ENCODE measurements around the gene CLK2.

DNA sequence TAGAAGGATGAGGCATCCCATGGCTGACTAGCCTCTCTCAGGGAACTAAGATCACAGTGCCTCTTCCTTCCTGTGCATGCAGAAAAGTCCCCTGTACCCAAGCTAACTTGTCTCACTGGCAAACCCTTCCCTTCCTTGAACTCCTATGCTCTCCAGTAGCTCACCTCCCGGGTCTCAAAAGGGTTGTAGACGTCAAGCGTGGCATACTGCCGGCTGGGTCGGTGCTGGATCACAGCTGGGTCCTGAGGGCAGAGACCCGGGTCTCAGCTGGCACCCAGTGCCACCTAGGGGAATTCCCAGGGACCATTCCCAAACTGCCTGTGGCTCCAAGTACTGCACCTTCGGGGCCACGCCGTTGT, 11.8 kb downstream of the CLK2 start:
- TF ChIP-seq, protein P1, sequence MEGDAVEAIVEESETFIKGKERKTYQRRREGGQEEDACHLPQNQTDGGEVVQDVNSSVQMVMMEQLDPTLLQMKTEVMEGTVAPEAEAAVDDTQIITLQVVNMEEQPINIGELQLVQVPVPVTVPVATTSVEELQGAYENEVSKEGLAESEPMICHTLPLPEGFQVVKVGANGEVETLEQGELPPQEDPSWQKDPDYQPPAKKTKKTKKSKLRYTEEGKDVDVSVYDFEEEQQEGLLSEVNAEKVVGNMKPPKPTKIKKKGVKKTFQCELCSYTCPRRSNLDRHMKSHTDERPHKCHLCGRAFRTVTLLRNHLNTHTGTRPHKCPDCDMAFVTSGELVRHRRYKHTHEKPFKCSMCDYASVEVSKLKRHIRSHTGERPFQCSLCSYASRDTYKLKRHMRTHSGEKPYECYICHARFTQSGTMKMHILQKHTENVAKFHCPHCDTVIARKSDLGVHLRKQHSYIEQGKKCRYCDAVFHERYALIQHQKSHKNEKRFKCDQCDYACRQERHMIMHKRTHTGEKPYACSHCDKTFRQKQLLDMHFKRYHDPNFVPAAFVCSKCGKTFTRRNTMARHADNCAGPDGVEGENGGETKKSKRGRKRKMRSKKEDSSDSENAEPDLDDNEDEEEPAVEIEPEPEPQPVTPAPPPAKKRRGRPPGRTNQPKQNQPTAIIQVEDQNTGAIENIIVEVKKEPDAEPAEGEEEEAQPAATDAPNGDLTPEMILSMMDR (IDR thresholded peaks at IDR 0.05 in 8 of 11, conservative IDR thresholded peaks at IDR 0.05 in 3 of 11) = no peak
- TF ChIP-seq POLR2A (IDR thresholded peaks at IDR 0.05) = no peak
- TF ChIP-seq POLR2AphosphoS5 (IDR thresholded peaks at IDR 0.05) = no peak
